ENCODE measurements around the gene ST3GAL4. TPM values are rescaled to one million over a fixed set of nuclear protein-coding genes. Genes with fewer than 3 reads are reported as not detected.

ST3GAL4 gene
- total RNA-seq, 1 experiment from 2014 or later, result 13.1 TPM

DNA sequence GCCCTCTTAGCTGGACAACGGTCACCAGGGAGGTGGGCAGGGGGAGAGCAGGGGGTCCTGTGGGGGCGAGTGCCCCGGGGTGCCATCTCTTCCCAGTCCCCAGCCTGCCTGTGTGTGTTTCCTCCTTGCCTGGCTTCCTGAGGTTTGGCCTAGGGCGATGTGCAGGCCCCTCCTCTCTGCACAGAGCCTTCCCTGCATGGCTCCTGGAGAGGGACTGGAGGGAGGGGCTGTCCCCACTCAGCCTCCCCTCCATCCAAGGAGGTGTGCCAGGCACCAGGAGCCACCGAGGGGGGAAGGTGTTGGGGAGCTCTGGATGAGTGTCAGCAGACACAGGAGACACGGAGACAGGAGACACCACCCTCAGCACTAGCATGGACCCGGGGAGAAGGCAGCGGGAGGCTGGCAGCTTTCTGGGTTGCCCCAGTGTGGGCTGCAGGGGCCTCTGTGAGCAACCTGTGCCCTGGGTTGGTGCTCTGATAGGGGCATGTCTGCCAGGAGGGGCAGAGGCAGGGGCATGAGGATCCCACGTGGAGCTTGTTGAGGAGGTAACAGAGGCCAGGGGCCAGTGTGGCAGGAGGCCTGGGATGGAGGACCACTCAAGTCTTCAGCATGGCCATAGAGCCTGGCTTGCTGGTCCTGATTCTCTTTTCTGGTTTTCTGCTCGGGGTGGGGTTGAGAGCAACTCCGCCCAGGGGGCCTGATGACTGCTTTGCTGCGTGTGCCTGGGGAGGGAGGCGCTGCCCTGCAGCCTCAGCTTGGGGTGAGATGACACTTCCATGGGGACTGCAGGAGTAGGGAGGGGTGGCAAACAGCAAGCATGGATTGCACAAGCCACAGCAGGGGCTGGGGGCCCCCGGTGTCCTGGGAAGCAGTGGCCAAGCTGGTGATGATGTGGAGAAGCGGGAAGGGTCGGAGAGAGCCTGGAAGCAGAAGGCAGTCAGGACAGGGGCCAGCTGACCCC lies 78.8 kb downstream of the ST3GAL4 start:
- Histone ChIP-seq H3K4me2 (ENCODE audit: low read length) (no peak overlapping the region), H3K27me3 (ENCODE audit: insufficient read depth, low read length) (no peaks in the 10 kb centered on the region), H3K27ac (ENCODE audit: low read depth, low read length) (no peak overlapping the region), H2AFZ (ENCODE audit: low read depth, low read length, poor library complexity, severe bottlenecking) (no peak overlapping the region), H3K36me3 (ENCODE audit: control insufficient read depth in 1 of 2, insufficient read depth in 2 of 2, low read length in 2 of 2) (no peaks in the 10 kb centered on the region), H3K9me3 (ENCODE audit: control insufficient read depth in 1 of 2, insufficient read depth in 1 of 2, low read depth in 1 of 2, low read length in 2 of 2) (no peaks in the 10 kb centered on the region), H3K4me1 (ENCODE audit: control insufficient read depth in 1 of 2, insufficient read depth in 2 of 2, low read length in 2 of 2) (peaks cover 0 to 10% of the 10 kb centered on the region in 2 experiments; a peak in 2 of 4 replicates), H3K9ac (ENCODE audit: low read length) (no peak overlapping the region), H3K9me2 (ENCODE audit: insufficient read depth) (no peaks in the 10 kb centered on the region), H3K79me2 (ENCODE audit: insufficient read depth, low read length) (no peaks in the 10 kb centered on the region), H4K20me1 (ENCODE audit: insufficient read depth) (no peaks in the 10 kb centered on the region), H3K4me3 (replicated peaks in 1 of 2; ENCODE audit: low read depth in 1 of 2, low read length in 2 of 2) (no peak overlapping the region)
- POLR2A ChIA-PET, result no interaction called here
- ATAC-seq, result no peak
- TF ChIP-seq EGR1 (IDR thresholded peaks at IDR 0.05; ENCODE audit: low read depth) (no peak), FOSL1 (IDR thresholded peaks at IDR 0.05; ENCODE audit: low read depth) (no peak), POLR2AphosphoS5 (IDR thresholded peaks at IDR 0.05; ENCODE audit: low read depth, low read length) (no peak), SP1 (IDR thresholded peaks at IDR 0.05; ENCODE audit: low read depth) (no peak), CTCF (IDR thresholded peaks at IDR 0.05 in 2 of 3, conservative IDR thresholded peaks at IDR 0.05 in 1 of 3; ENCODE audit: borderline replicate concordance in 1 of 3, insufficient read depth in 1 of 3, low read depth in 2 of 3, low read length in 2 of 3) (no peak), ELF1 (IDR thresholded peaks at IDR 0.05; ENCODE audit: borderline replicate concordance, low read depth) (no peak), ZNF274 (IDR thresholded peaks at IDR 0.05; ENCODE audit: low read depth, low read length) (no peak), ZFX (IDR thresholded peaks at IDR 0.05) (no peak), TCF7L2 (IDR thresholded peaks at IDR 0.05; ENCODE audit: borderline replicate concordance, extremely low read depth, insufficient read depth, insufficient read length) (no peak), CBX3 (IDR thresholded peaks at IDR 0.05; ENCODE audit: low read depth) (no peak), POLR2A (IDR thresholded peaks at IDR 0.05; ENCODE audit: borderline replicate concordance, extremely low read depth, insufficient read depth, insufficient read length) (no peak), SIN3A (IDR thresholded peaks at IDR 0.05; ENCODE audit: low read depth) (no peak), YY1 (IDR thresholded peaks at IDR 0.05; ENCODE audit: extremely low read depth, insufficient replicate concordance, low read depth, low read length) (no peak), CEBPB (IDR thresholded peaks at IDR 0.05; ENCODE audit: low read depth) (no peak), EZH2 (IDR thresholded peaks at IDR 0.05) (no peak), ZBTB33 (IDR thresholded peaks at IDR 0.05; ENCODE audit: extremely low read depth, insufficient replicate concordance, low read length) (no peak)
- TF ChIP-seq, protein P1, sequence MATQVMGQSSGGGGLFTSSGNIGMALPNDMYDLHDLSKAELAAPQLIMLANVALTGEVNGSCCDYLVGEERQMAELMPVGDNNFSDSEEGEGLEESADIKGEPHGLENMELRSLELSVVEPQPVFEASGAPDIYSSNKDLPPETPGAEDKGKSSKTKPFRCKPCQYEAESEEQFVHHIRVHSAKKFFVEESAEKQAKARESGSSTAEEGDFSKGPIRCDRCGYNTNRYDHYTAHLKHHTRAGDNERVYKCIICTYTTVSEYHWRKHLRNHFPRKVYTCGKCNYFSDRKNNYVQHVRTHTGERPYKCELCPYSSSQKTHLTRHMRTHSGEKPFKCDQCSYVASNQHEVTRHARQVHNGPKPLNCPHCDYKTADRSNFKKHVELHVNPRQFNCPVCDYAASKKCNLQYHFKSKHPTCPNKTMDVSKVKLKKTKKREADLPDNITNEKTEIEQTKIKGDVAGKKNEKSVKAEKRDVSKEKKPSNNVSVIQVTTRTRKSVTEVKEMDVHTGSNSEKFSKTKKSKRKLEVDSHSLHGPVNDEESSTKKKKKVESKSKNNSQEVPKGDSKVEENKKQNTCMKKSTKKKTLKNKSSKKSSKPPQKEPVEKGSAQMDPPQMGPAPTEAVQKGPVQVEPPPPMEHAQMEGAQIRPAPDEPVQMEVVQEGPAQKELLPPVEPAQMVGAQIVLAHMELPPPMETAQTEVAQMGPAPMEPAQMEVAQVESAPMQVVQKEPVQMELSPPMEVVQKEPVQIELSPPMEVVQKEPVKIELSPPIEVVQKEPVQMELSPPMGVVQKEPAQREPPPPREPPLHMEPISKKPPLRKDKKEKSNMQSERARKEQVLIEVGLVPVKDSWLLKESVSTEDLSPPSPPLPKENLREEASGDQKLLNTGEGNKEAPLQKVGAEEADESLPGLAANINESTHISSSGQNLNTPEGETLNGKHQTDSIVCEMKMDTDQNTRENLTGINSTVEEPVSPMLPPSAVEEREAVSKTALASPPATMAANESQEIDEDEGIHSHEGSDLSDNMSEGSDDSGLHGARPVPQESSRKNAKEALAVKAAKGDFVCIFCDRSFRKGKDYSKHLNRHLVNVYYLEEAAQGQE (IDR thresholded peaks at IDR 0.05; ENCODE audit: low read depth), result no peak
- TF ChIP-seq, protein P2, sequence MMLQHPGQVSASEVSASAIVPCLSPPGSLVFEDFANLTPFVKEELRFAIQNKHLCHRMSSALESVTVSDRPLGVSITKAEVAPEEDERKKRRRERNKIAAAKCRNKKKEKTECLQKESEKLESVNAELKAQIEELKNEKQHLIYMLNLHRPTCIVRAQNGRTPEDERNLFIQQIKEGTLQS (IDR thresholded peaks at IDR 0.05), result no peak
- DNase-seq (ENCODE audit: low read depth, low spot score), result no peak
- RAD21 ChIA-PET (ENCODE audit: low non-redundant PET in 1 of 2, low total read pairs in 2 of 2, uncharacterized antibody in 2 of 2, unreplicated experiment in 2 of 2), result no interaction called here
- intact Hi-C loops (cut with micrococcal nuclease), result no loop called here
- CTCF ChIA-PET, result no interaction called here
- no TSS peak for BruUV-seq (replicated peaks)

Measured in HCT116 (cell line).